A673 (cell line): ENCODE data around the gene DLX1. TPM values are rescaled to one million over a fixed set of nuclear protein-coding genes. Genes with fewer than 3 reads are reported as not detected.
A peak's percentile ranks its signal among the peaks of the same experiment; 100 is the strongest.

Experiments used
- BruUV-seq: library from RNA; stranded (reverse); fragments of 400-500 nt; replicated peaks from 2 replicates; lab custom pipeline; 2021; lab: Mats Ljungman, UMichigan
- CTCF ChIA-PET: fragments of 300-600 bp; sonication (Branson Sonifier 250); formaldehyde crosslinking; loops from one replicate; lab custom pipeline; 2022; ENCODE audit warnings: antibody characterized with exemption; lab: Charles Lee
- POLR2A ChIA-PET: fragments of 300-600 bp; sonication (Branson Sonifier 250); formaldehyde crosslinking; loops from one replicate; lab custom pipeline; 2022; ENCODE audit warnings: antibody characterized with exemption; ENCODE audit not compliant: low non-redundant PET; lab: Charles Lee
- DNase-seq: peaks from one replicate; pipeline ENCODE4 v3.0.0-alpha.2; 2015; ENCODE audit warnings: low spot score
- H3K27ac ChIP-seq: fragments of 200-600 bp; sonication (generic); 2 replicates; pipeline ENCODE4 v1.5.1; 2016; ENCODE audit warnings: mixed run types, low read depth, mild to moderate bottlenecking, mixed read lengths, antibody characterized with exemption, low read length; ENCODE audit not compliant: poor library complexity, severe bottlenecking
- H3K27me3 ChIP-seq: fragments of 200-600 bp; sonication (generic); replicated peaks from 2 replicates; pipeline ENCODE4 v1.6.1; 2017; ENCODE audit warnings: mixed run types, low read depth, mild to moderate bottlenecking, mixed read lengths, antibody characterized with exemption, low read length; ENCODE audit not compliant: insufficient read depth, poor library complexity
- H3K36me3 ChIP-seq: fragments of 200-600 bp; sonication (generic); 2 replicates; pipeline ENCODE4 v1.6.1; 2016; ENCODE audit warnings: mixed run types, mild to moderate bottlenecking, mixed read lengths, antibody characterized with exemption, low read length; ENCODE audit not compliant: insufficient read depth, poor library complexity, severe bottlenecking
- H3K4me1 ChIP-seq: fragments of 200-600 bp; sonication (generic); 2 replicates; pipeline ENCODE4 v1.6.1; 2017; ENCODE audit warnings: mixed run types, mild to moderate bottlenecking, mixed read lengths, antibody characterized with exemption, low read length; ENCODE audit not compliant: insufficient read depth, poor library complexity, severe bottlenecking
- H3K4me3 ChIP-seq: fragments of 200-600 bp; sonication (generic); 2 replicates; pipeline ENCODE4 v1.5.1; 2016; ENCODE audit warnings: low read depth, mixed run types, mild to moderate bottlenecking, mixed read lengths, low read length; ENCODE audit not compliant: poor library complexity, severe bottlenecking
- H3K9me3 ChIP-seq: fragments of 200-600 bp; sonication (generic); 2 replicates; pipeline ENCODE4 v1.6.1; 2016; ENCODE audit warnings: mixed run types, low read depth, mild to moderate bottlenecking, mixed read lengths, antibody characterized with exemption, low read length; ENCODE audit not compliant: poor library complexity, severe bottlenecking
- EZH2 ChIP-seq: fragments of 200-600 bp; sonication (generic); IDR thresholded peaks from 2 replicates; pipeline ENCODE4 v1.6.1; 2017; ENCODE audit warnings: borderline replicate concordance, low read depth, mild to moderate bottlenecking, mixed read lengths, antibody characterized with exemption, low read length; ENCODE audit not compliant: poor library complexity, severe bottlenecking
- intact Hi-C: fragments of 100-400 bp; cut with micrococcal nuclease; formaldehyde crosslinking; loops from one replicate; pipeline ENCODE4 v1.10.0; 2022; ENCODE audit not compliant: unreplicated experiment
- total RNA-seq: library from RNA; stranded (reverse); gene quantifications from 2 replicates; pipeline ENCODE4 v1.2.3, GENCODE V29; 2021
- TF ChIP-seq, protein P1 (sequence below): fragments of 300-800, 200-600 bp; sonication (generic); conservative IDR thresholded peaks from 2 replicates; pipeline ENCODE4 v1.5.1; 2017; ENCODE audit warnings: low read depth, mild to moderate bottlenecking, antibody characterized with exemption, low read length, moderate library complexity, mixed read lengths

The DLX1 gene
- total RNA-seq, 1 experiment from 2014 or later, result 33.2 TPM

DNA sequence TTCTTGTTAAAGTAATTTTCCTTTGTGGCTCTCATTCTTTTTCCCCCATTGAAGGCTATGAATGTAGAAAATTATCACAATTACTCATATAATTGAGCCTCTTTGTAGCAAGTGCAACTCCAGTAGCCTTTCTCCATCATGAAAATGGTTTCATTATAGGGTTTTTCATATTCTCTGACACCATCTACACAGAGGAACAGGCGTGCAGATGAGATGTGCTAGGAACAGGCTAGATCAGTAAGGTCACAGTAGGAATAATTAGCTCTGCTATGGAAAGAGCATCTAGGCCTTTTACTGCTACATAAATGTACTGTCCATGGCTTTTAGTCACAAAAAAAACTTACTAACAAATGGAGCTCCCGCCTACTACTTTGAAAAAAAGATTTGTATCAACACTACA, 12.6 kb upstream of the DLX1 start:
- BruUV-seq, result TSS peak; percentile 32
- DNase-seq, result peak; percentile 42
- ChIA-PET CTCF (interaction anchor here (1.1 kb wide), 1 partner anchor 23 kb away, joined by 3 read pairs; no protein-coding TSS in a partner anchor), POLR2A (interaction anchor here (0.6 kb wide), 1 partner anchor 432 kb away, joined by 4 read pairs; no protein-coding TSS in a partner anchor)
- intact Hi-C loops, result no loop called here
- Histone ChIP-seq H3K4me3 (peak overlapping the region; percentile 6), H3K27me3 (no peaks in the 10 kb centered on the region), H3K9me3 (no peaks in the 10 kb centered on the region), H3K36me3 (no peaks in the 10 kb centered on the region), H3K27ac (peak overlapping the region; percentile 70), H3K4me1 (peaks cover 48% of the 10 kb centered on the region)
- TF ChIP-seq, protein P1, sequence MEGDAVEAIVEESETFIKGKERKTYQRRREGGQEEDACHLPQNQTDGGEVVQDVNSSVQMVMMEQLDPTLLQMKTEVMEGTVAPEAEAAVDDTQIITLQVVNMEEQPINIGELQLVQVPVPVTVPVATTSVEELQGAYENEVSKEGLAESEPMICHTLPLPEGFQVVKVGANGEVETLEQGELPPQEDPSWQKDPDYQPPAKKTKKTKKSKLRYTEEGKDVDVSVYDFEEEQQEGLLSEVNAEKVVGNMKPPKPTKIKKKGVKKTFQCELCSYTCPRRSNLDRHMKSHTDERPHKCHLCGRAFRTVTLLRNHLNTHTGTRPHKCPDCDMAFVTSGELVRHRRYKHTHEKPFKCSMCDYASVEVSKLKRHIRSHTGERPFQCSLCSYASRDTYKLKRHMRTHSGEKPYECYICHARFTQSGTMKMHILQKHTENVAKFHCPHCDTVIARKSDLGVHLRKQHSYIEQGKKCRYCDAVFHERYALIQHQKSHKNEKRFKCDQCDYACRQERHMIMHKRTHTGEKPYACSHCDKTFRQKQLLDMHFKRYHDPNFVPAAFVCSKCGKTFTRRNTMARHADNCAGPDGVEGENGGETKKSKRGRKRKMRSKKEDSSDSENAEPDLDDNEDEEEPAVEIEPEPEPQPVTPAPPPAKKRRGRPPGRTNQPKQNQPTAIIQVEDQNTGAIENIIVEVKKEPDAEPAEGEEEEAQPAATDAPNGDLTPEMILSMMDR, result no peak
- TF ChIP-seq EZH2, result no peak

DNA sequence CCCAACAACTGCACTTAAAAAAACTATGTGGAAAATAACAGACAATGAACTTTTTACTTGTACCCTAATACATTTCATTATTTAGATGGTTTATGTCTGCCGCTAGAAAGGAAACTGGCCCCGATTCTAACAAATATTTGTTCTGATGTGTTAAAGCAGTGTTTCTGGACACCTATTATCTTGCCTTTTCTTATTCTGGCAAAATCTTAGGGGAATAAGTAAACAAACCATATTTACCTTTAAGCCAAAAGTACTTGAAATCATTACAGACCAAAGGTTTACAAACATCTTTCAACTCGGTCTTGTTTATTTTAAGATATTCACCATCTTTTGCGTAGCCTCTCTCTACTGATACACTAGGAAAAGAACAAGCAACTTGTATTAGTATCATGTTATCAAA, 11.8 kb upstream of the DLX1 start:
- no peak for DNase-seq
- intact Hi-C loops, result no loop called here
- ChIA-PET CTCF (no interaction called here), POLR2A (no interaction called here)
- peak overlapping the region; percentile 70 for H3K27ac ChIP-seq
- no peaks in the 10 kb centered on the region for H3K9me3 ChIP-seq
- no peak overlapping the region for H3K4me3 ChIP-seq
- H3K36me3 ChIP-seq, result no peaks in the 10 kb centered on the region
- no peak for TF ChIP-seq EZH2
- H3K27me3 ChIP-seq, result no peaks in the 10 kb centered on the region
- peaks cover 48% of the 10 kb centered on the region for H3K4me1 ChIP-seq
- BruUV-seq, result no TSS peak

DNA sequence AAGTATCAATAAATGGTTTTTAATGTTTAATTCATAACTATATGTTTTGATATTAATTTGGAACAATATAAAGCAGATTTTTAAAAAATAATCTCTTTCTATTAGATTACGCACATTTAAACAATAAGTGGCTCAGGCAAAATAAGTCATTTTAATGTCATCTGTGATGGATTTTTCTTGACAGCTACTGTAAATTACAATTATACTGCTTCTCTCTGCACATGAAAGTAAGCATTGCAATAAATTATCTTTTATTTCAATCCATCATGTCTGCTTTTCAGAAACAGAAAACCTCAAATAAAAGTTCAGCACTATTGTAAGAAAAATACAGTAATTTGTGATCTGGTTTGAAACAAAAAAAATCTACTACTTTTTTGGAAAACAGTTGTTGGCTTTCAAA, 11.1 kb upstream of the DLX1 start:
- Histone ChIP-seq H3K4me1 (peaks cover 48% of the 10 kb centered on the region), H3K4me3 (no peak overlapping the region), H3K9me3 (no peaks in the 10 kb centered on the region), H3K27me3 (no peaks in the 10 kb centered on the region), H3K36me3 (no peaks in the 10 kb centered on the region), H3K27ac (no peak overlapping the region)
- CTCF ChIA-PET, result no interaction called here
- POLR2A ChIA-PET, result no interaction called here
- no peak for DNase-seq
- intact Hi-C loops, result no loop called here
- no peak for TF ChIP-seq EZH2
- TF ChIP-seq, protein P1, result no peak
- no TSS peak for BruUV-seq

DNA sequence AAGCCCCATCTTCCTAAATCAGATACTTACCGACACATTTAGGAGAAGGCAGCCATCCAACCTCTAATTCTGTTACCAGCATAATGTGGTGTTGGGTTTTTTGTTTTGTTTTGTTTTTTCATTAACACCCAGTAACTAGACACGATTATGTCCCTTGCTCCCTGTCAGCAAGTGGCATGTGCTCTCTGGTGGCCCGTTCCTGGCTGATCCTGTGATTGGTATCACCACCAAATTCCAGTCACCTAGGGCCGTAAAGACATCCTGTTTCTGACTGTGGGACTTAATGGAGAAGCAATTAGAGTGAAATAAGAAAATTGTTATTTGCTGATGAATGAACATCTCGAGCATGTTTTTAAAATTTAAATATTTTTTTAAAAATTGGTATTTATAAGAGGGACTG, 5.9 kb upstream of the DLX1 start:
- BruUV-seq, result no TSS peak
- H3K4me1 ChIP-seq, result peaks cover 27% of the 10 kb centered on the region
- H3K36me3 ChIP-seq, result no peaks in the 10 kb centered on the region
- H3K4me3 ChIP-seq, result no peak overlapping the region
- CTCF ChIA-PET, result no interaction called here
- DNase-seq, result no peak
- H3K27me3 ChIP-seq, result no peaks in the 10 kb centered on the region
- no peak overlapping the region for H3K27ac ChIP-seq
- TF ChIP-seq, protein P1, result no peak
- TF ChIP-seq EZH2, result no peak
- POLR2A ChIA-PET, result no interaction called here
- intact Hi-C loops, result no loop called here
- no peaks in the 10 kb centered on the region for H3K9me3 ChIP-seq
